ENCODE results near the gene ZNF277.

ZNF277 gene

DNA sequence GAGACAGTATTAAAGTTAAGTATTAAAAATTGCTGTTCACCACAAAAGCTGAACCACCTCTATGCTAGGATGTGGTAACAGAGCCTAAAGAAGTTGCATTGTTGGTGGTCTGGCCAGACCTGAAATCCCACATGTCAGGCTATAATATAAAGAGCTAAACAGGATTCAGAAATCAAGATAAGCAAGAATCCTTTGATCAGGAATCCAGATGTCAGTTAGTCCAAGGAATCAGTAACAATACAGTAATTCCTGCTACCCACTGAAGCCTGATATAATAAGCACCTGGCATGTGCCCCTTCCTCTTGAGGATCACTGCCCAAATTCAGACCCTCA, 48.9 kb downstream of the ZNF277 start:
- DNase-seq, result no peak

DNA sequence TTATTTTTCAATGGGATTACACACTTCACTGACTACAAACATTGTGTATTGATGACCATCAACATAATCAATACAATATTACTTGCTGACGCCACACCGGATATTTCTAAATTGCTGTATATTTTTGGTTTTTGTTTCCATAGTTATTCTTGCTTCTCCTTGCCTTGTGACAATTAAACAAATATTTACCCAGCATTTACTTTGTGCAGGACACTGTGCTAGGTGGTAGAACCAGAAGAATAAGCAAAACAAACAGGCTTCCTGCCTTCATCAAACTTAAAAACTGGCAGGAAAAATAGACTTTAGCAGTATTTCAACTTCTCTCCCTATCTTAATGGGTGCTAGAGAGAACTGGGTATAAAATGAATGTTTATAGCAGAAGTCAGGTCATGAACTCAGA, 50.6 kb downstream of the ZNF277 start:
- no peak for DNase-seq

DNA sequence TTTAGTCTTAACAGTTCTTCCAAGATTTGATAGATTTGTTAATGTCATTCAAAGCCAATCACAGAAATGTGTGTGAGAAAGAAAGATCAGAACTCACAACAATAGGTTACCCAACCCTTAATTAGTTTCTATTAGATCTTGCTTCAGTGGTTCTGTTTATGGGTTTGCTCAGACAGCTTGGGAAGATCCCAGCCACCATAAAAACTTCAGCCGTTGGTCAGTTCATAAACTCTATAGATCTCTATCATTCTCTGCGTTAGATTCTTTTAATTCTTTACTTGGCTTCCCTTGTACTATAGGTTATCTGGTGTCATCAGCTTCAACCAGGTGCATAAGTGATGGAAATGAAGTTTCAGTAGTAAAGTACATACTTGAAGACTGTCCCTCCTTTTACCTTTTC, 54.4 kb downstream of the ZNF277 start:
- no peak for DNase-seq

DNA sequence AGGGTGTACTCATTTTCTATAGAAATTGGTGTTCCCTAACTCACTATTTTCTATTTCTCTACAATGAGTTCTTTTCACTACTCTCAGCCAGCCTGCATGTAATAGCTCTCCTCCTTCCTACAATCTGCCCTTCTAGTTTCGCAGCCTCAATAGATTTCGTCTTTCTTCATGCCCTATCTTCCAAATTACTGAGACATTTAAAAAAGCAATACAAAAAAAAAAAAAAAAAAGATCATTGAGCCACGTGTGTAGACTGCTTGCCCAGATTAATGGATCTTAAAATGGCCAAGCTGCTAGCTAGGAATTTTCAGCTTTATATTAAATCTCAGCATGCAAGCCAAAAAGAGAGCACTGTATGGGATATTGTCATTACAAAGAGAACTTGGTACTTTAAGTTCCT, 55.5 kb downstream of the ZNF277 start:
- DNase-seq, result no peak

DNA sequence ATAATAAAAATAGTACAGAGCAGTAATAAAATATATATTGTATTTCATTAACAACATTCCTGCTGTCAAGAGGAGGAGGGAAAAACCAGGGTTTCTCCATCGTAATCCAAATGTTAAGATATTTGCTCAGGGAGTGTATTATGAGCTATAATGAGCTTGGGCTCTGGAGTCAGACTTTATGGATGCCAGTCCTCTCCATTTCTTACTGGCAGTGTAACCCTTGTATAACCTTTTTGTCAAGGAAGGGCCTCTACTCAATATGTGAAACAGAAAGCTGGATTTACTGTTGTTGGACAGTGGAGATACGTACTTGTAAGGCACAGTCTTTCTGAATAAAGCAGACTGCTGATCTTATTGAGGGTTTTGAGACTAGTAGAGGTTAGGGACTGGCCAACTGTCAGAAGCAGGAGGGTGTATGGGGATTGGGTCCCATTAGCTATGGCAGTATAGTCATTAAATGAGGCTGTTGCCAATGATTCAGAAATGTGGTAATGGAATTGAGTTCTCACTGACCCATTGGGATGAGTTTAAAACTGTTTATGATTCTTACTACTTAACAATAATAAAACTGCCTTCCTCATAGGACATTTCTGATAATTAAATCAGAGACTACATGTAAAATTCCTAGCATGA, 56.5 kb downstream of the ZNF277 start:
- no peak for DNase-seq

DNA sequence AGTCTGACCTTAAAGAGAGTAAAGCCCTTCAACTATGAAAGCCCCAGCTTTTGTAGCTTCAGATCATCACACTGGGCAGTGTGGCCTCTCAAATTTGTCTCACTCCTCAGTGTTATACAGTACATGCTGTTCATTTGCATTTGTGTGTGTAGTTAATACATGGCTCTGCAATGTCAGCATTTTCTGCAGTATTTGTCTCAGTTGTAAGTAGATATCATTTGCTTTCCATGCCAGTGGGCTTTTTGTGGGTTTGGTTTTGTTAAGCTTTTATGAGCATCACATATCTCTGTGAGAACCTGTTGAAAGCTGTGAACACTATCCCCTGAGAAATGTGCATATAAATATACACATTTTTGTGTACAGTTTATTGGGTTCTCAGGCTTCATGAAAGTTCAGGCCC, 57.0 kb downstream of the ZNF277 start:
- DNase-seq, result no peak

DNA sequence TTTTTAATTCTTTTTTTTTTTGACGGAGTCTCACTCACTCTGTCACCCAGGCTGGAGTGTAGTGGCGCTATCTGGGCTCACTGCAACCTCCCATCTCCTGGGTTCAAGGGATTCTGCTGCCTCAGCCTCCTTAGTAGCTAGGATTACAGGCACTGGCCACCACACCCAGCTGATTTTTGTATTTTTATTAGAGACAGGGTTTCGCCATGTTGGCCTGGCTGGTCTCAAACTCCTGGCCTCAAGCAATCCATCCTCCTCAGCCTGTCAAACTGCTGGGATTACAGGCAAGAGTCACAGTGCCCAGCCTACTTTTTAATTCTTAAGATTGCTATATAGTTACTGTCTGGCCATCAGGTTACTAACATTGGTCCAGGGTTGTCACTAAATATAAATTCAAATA, 59.6 kb downstream of the ZNF277 start:
- no peak for DNase-seq

DNA sequence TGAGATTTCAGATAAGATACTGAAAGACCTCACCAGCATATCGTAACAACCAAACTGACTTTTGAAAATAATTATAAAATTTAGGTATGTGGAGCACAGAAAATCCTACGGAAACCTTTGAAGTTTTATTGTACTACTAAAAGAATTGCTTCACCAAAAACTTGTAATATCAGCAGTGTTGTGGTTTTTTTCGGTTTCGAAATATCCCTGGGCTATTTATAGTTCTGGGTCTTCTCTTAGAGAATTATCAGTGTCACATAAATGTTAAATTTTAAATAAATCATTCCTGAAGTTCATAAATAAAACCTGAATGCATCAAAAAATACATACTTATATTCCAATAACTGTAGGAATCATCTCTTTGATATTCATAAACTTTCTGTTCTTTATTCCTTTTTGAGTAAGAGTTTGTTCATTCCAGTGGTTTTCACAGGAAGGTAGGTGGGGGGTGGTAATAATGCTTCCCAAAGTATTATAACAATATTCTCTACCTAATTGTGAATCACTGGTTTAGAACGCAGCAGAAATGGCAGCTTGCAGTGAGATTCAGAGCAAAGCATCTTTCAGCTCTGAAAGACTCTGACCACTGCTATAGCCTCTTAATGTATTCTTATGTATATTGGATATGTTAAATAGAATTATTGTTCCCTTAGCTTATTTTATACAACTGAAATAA, 60.2 kb downstream of the ZNF277 start:
- no peak for DNase-seq

DNA sequence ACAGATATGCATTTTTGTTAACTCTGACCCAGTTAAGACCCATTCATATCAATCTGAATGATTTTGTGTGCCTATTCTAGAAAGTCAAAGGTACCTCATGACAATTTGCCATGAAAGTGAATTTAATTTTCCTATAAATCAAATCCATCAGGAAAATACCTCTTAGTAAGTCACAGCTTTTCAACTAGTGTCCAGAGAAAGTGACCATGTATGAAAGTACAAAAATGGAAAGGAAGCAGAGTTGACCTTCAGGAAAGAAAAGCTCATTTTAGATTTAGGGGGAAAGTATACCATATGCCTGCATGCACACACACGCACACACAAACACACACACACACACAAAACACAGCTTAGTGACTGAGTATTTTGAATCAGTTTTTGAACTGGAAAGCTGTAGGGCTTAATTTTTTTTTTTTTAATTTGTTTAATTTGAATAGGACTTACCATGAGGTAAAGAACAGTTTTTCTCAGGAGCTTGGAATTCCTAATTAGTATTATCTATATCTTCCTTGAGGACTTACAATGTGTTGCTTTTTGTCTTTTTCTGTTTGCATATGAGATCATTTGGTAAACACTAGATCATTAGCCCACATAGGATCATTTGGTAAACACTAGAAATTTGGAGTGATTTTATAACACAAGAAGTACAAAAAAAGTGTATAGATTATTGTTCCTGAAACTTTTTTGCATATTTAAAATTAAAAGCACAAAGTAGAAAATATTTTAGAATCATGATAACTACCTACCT, 61.6 kb downstream of the ZNF277 start:
- no peak for DNase-seq

DNA sequence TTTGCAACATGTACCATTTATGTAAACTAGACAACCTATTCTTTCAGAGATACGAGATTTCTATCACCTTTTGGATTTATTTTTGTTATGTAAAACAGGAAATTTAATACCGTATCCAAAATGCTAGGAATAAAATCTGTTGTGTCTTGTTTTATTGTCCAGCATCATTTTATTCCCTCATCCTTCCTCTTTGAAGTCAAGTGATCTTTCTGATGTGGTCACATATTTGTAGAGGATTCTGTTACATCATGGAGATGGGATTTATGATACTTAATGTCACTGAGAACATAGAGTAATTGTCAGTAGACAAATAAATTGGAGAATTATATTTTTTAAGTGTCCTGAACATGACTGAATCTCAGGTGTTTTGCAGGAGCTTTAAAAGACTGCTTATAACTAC, 64.7 kb downstream of the ZNF277 start:
- DNase-seq, result no peak

DNA sequence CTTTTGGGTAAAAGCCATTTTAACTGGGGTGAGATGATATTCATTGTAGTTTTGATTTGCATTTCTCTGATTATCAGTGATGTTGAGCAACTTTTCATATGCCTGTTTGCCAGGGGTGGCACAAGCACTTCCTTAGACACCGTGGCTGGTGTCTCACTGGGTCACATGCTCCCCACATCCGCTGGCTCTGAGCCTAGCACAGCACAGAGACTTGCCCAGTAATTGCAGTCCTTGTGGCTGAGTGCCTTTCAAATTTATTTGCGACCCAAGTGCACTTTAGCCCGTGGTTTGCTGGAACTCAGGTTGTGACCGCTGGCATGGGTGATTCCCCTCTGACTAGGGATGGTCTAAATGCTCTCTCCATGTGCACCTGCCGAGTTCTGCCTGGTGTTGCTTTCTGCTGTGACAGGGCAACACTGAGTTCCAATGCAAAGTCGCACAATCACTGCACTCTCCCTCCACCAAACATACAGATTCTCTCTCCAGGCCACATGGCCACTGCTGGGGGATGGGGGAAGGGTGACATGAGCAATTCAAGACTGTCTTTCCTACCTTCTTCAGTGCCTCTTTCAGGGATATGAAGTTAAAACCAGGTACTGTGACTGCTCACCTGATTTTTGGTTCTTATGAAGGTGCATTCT, 66.5 kb downstream of the ZNF277 start:
- no peak for DNase-seq

DNA sequence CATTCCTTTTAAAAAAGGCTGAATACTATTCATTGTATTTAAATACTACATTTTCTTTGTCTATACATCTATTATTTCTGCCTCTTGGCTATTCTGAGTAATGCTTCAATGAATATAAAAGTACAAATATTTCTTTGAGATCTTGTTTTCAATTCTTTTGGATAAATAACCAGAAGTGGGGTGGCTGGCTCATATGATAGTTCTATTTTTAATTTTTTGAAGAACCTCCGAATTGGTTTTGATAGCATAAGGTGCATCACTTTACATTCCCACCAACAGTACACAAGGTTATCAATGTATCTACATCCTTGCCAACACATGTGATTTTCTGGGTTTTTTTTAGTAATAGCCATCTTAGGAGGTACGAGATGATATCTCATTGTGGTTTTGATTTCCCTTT, 72.5 kb downstream of the ZNF277 start:
- no peak for DNase-seq

DNA sequence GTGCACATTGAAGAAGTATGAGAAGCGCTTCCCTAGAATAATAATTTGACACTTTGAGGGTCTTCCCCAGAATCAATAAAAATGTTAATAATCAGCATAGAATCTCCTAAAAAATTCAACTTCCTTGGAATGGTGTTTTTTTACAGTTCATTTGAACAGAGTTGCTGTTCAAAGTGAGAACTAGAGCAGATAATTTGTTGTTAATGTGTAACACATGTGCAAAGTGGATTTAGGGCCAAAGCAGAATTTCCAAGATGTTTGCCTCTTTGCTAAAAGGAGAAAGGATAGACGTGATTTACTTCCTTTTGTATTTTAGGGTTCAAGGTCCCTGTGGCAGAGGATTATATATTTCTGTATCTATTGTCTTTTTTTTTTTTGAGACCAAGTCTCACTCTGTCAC, 73.8 kb downstream of the ZNF277 start:
- no peak for DNase-seq

DNA sequence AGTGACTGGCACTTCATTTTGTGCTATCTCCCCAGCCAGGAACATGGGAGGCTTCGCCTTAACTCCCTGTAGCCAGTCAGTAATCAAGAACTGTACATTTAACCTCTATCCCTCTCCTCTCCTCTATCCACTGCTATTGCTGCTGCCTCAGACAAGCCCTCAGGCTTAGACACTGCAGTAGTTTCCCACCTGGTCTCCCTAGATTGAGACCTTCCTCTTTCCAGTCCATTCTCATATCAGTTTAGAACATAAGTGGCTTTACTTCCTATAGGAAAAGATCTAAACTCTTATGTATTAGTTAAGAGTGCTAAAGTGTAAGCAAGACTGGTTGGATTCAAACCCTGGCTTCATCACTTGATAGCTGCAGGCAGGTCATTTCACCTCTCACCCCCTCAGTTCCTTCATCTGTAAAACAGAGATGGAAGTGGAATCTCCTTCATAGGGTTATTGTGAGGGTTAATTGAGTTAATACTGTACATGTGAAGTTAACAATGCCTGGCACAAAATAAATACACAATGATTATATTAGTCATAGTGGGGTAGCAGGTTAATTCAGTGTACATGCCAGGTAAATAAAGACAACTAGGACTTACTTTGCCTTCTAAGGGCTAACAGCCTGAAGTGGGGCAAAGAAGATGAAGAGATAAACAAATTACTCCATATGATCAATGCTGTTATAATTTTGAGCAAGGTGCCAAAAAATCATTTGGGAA, 76.1 kb downstream of the ZNF277 start:
- DNase-seq, result no peak

DNA sequence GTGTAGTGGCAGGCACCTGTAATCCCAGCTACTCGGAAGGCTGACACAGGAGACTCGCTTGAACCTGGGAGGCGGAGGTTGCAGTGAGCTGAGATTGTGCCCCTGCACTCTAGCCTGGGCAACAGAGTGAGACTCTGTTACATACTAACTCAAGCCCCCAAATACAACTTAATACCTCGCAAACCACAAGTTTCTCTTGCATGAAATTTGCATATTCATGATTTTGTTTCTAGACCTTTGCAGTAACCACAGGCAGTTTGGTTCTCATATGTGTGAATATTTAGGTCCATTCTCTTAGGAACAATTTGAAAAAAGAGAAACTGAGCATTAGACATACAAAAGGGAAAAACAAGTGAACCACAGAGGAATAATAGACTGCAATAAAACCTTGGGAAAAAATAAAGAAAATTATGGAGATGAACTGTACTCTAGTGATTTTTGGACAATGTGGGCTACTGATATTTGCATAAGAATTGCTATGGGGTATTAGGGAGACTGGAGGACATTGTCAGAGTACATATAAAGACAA, 77.0 kb downstream of the ZNF277 start:
- no peak for DNase-seq

DNA sequence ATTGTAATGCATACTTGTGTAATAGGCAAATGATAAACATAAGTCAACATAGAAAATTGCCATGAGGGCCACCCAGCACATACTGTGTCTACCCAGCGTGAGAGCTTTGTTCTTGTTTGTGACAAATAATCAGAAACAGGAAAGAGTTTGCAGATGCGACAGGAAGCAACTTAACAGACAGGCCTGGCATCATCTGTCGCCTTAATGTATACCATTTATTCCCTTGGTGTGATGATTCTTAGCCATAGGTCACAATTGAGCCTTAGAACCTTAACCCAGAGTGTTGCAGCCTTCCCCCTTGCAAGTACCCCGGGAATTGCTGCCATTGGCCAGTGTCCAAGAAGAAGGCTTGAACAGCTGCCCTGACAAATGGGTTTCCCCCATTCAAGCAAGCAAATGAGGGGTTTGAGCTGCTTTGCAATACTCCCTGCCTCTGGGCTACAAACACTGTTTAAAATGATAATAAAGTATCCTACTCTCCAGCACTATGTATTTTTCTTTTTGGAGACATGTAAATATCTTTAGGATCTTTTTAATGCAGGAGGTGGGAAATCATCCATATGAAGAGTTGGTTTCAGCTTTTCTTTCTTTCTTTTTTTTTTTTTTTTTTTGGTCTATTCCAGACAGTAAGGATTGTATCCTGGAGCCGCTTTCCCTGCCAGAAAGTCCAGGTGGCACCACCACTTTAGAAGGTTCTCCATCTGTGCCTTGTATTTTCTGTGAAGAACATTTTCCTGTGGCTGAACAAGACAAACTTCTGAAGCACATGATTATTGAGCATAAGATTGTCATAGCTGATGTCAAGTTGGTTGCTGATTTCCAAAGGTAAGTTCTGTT, 80.0 kb downstream of the ZNF277 start:
- DNase-seq, result no peak

DNA sequence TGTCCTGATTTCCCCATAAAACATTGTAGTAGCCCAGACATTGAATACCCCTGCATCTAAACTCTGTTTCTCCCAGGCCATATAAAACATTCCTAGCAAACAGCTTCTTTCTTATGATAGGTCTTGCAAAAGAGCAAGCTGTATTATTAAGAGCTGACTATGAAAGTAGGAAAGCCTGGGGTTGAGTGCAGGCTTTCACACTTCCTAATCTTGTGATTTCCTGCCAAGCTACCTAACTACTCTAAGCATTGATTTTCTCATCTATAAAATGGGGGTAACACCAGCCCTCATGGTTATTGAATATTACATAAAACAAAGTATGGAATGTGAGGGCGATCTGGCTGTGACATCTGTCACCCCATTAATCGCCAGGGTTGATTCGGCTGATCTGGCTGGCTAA, 81.8 kb downstream of the ZNF277 start:
- no peak for DNase-seq

DNA sequence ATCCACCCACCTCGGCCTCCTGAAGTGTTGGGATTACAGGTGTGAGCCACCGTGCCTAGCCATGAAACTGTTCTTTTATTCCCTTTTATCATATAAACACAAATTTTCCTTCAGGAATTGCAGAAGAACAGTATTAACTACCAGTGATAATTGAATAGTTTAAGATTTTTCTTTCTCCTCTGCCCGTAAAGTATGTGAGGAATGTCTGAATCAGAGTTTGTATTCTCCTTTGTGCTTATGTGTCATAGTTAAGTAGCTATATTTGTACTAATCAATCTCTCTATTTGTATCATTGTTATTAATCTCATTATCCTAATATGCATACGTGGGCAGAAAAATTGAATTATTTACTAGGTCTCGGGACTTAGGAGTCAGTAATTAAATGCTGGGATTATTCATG, 83.6 kb downstream of the ZNF277 start:
- DNase-seq, result no peak

DNA sequence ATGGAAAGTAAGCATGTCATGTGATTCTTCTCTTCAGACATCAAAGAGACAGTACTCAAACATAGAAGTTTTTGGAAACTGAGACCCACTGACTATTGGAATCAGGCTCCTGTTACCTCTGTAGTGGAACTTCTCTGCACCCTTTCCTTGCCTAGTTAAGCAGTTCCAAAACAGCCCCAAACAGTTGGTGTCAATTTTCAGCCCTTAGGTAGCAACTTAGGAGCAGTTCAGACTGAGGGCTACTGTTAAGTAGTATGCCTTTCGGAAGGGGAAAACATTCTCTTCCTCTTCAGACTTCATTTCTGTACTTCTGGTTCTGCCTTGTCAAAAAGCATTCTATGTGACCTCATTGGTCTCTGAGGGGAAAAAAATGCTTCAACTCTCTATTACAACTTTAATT, 85.7 kb downstream of the ZNF277 start:
- no peak for DNase-seq

DNA sequence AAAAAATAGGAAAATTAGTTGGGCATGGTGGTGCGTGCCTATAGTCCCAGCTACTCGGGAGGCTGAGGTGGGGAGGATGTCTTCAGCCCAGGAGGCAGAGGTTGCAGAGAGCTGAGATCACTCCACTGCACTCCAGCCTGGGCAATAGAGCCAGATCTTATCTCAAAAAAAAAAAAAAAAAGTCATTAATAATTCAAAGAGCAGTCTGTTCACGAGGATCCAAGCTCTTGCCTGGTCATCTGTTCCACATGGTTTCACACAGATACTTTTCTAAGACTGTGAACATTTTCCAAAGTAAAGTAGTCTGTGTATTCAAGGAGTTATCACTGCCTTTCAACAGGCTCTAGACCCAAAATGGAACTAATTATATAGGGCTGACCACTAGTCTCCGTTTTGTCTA, 86.9 kb downstream of the ZNF277 start:
- DNase-seq, result no peak

DNA sequence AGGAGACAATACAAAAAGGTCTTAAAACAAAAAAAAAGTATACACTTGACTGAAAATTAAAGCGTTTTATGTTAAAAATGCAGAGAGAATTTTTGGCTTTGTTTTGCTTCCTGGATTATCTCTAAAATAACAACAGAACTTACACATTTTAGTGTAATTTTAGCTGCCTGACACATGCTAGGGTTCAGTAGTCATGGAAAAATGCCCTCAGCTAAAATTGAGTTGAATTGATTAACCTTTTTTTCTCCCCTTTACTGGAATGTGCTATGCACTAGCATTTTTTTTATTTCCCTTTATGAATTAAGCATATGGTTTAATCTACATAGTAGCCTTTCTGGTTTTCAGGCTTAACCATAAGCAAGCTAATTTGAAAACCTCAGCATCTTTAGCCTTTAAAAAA, 89.9 kb downstream of the ZNF277 start:
- DNase-seq, result no peak

DNA sequence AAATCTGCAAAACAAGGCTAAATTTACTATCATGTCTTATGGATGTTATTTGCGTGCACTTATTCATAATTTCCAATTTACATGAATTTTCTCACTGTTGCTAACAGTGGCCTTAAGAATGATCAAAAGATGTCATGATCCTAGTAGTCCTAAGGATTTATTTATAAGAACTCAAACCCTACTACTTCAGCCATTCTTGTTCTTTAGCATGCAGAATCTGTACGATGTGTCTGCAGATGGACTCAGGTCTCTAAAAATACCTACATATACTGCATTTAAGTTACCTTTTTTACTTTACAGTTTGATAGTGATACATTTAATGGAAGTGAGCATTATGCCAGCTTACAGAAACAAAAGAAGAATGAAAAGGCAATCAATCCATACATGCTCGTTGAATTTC, 91.2 kb downstream of the ZNF277 start:
- DNase-seq, result no peak
